SK-N-SH (cell line): Measurements from ENCODE around the gene DHX9. TPM values are rescaled to one million over a fixed set of nuclear protein-coding genes. Genes with fewer than 3 reads are reported as not detected.

Experiments used
- CTCF ChIA-PET: fragments of 300-600, 350-600 bp; formaldehyde crosslinking; extraction: SDS; loops from one replicate; lab custom pipeline; 2021; lab: Yijun Ruan, JAX
- POLR2A ChIA-PET: fragments of 350-600 bp; sonication (Branson Sonifier 250); formaldehyde crosslinking; extraction: SDS; loops from one replicate; lab custom pipeline; 2020; ENCODE audit warnings: antibody characterized with exemption, inconsistent platforms; lab: Yijun Ruan, JAX
- DNase-seq: peaks from one replicate; pipeline ENCODE4 v3.0.0; 2012
- H2AFZ ChIP-seq: fragments of 200-600 bp; sonication (generic); 2 replicates; pipeline ENCODE4 v1.8.1; 2016; ENCODE audit warnings: antibody characterized with exemption, mild to moderate bottlenecking, low read depth
- H3F3A ChIP-seq: fragments of 200-600 bp; sonication (generic); replicated peaks from 2 replicates; pipeline ENCODE3; 2016; ENCODE audit warnings: antibody characterized with exemption, mild to moderate bottlenecking; ENCODE audit not compliant: insufficient read depth
- H3K27ac ChIP-seq, 2 experiments: fragments of 200-500 bp in 1 of 2; fragments of 200-600 bp in 1 of 2; sonication (Bioruptor generic) in 1 of 2; sonication (generic), shearing (Covaris generic) in 1 of 2; 2 replicates each; pipeline versions ENCODE4 v1.5.1 to v1.6.1; 2014 to 2016; ENCODE audit warnings: low read depth in 2 of 2, inconsistent platforms in 1 of 2, low read length in 1 of 2, mild to moderate bottlenecking in 1 of 2, mixed read lengths in 1 of 2
- H3K27me3 ChIP-seq: fragments of 200-600 bp; sonication (generic), shearing (Covaris generic); 2 replicates; pipeline ENCODE4 v1.6.1; 2016; ENCODE audit warnings: mixed run types; ENCODE audit not compliant: insufficient read depth
- H3K36me3 ChIP-seq, 2 experiments: fragments of 200-500 bp in 1 of 2; fragments of 200-600 bp in 1 of 2; sonication (Bioruptor generic) in 1 of 2; sonication (generic) in 1 of 2; replicated peaks in 1 of 2; 2 replicates each; pipeline versions ENCODE3 to v1.5.1; 2014 to 2016; ENCODE audit warnings: low read length in 1 of 2, mild to moderate bottlenecking in 1 of 2; ENCODE audit not compliant: insufficient read depth in 2 of 2, control insufficient read depth in 1 of 2
- H3K4me1 ChIP-seq, 2 experiments: fragments of 200-500 bp in 1 of 2; fragments of 200-600 bp in 1 of 2; sonication (Bioruptor generic) in 1 of 2; sonication (generic), shearing (Covaris generic) in 1 of 2; 2 replicates each; pipeline versions ENCODE4 v1.5.1 to v1.6.1; 2014 to 2016; ENCODE audit warnings: low read depth in 1 of 2, low read length in 1 of 2, mixed run types in 1 of 2; ENCODE audit not compliant: insufficient read depth in 2 of 2, control insufficient read depth in 1 of 2
- H3K4me2 ChIP-seq: fragments of 200-600 bp; sonication (generic), shearing (Covaris generic); 2 replicates; pipeline ENCODE4 v1.6.1; 2017; ENCODE audit warnings: mixed run types
- H3K4me3 ChIP-seq, 2 experiments: fragments of 200-500 bp in 1 of 2; fragments of 200-600 bp in 1 of 2; sonication (Bioruptor generic) in 1 of 2; sonication (generic), shearing (Covaris generic) in 1 of 2; 2 replicates each; pipeline versions ENCODE4 v1.5.1 to v1.8.1; 2014 to 2016; ENCODE audit warnings: low read depth in 2 of 2, inconsistent platforms in 1 of 2, low read length in 1 of 2, mild to moderate bottlenecking in 1 of 2, mixed read lengths in 1 of 2, moderate library complexity in 1 of 2
- H3K79me2 ChIP-seq: fragments of 200-600 bp; sonication (generic); 2 replicates; pipeline ENCODE4 v1.8.1; 2017; ENCODE audit warnings: mild to moderate bottlenecking; ENCODE audit not compliant: insufficient read depth
- H3K9ac ChIP-seq: fragments of 200-600 bp; sonication (generic); 2 replicates; pipeline ENCODE4 v1.6.1; 2017; ENCODE audit warnings: mixed run types
- H3K9me2 ChIP-seq: fragments of 200-600 bp; sonication (generic); 2 replicates; pipeline ENCODE4 v1.6.1; 2017; ENCODE audit warnings: mixed run types
- H3K9me3 ChIP-seq: fragments of 200-600 bp; sonication (generic); 2 replicates; pipeline ENCODE4 v1.6.1; 2017; ENCODE audit warnings: mixed run types, mild to moderate bottlenecking, moderate library complexity
- H4K20me1 ChIP-seq: fragments of 200-600 bp; sonication (generic); 2 replicates; pipeline ENCODE4 v1.6.1; 2017; ENCODE audit warnings: mild to moderate bottlenecking, mixed run types; ENCODE audit not compliant: insufficient read depth
- CHD2 ChIP-seq: fragments of 150-350 bp; IDR thresholded peaks from 2 replicates; pipeline ENCODE4 v1.6.1; 2018; ENCODE audit warnings: low read length; ENCODE audit not compliant: partially characterized antibody
- CTCF ChIP-seq: fragments of 200-600 bp; sonication (generic); IDR thresholded peaks from 2 replicates; pipeline ENCODE4 v1.6.1; 2017; ENCODE audit warnings: antibody characterized with exemption, mild to moderate bottlenecking, moderate library complexity
- EZH2phosphoT487 ChIP-seq: fragments of 200-600 bp; sonication (generic); IDR thresholded peaks from 2 replicates; pipeline ENCODE4 v1.6.1; 2017; ENCODE audit warnings: low read depth, mixed run types, mild to moderate bottlenecking, antibody characterized with exemption, moderate library complexity, borderline replicate concordance
- FOSL2 ChIP-seq: IDR thresholded peaks from 2 replicates; pipeline ENCODE4 v1.4.0; 2012; ENCODE audit warnings: low read depth, mild to moderate bottlenecking, moderate library complexity, borderline replicate concordance
- GABPA ChIP-seq: IDR thresholded peaks from 2 replicates; pipeline ENCODE4 v1.4.0; 2012; ENCODE audit warnings: low read depth, mild to moderate bottlenecking
- IRF3 ChIP-seq: fragments of 150-350 bp; IDR thresholded peaks from 2 replicates; pipeline ENCODE4 v1.6.1; 2016; ENCODE audit warnings: mild to moderate bottlenecking, low read depth, low read length
- MAX ChIP-seq: IDR thresholded peaks from 2 replicates; pipeline ENCODE4 v1.4.0; 2012; ENCODE audit warnings: low read depth
- MXI1 ChIP-seq: IDR thresholded peaks from 2 replicates; pipeline ENCODE4 v1.6.1; 2012; ENCODE audit warnings: mild to moderate bottlenecking, low read depth, low read length, improper control_type of control experiment
- PBX3 ChIP-seq: IDR thresholded peaks from 2 replicates; pipeline ENCODE4; 2012
- RFX5 ChIP-seq: IDR thresholded peaks from 2 replicates; pipeline ENCODE4 v1.6.1; 2012; ENCODE audit warnings: mild to moderate bottlenecking, improper control_type of control experiment, low read length
- TAF1 ChIP-seq: IDR thresholded peaks from 2 replicates; pipeline ENCODE4 v1.6.1; 2012; ENCODE audit warnings: low read depth, mild to moderate bottlenecking, low read length, moderate library complexity, borderline replicate concordance
- TEAD4 ChIP-seq: IDR thresholded peaks from 2 replicates; pipeline ENCODE4 v1.4.0; 2012; ENCODE audit warnings: mild to moderate bottlenecking, borderline replicate concordance; ENCODE audit not compliant: insufficient read depth
- WGBS: methylation state at CpG from one replicate; pipeline ENCODE4 v1.1.6; 2017; ENCODE audit warnings: low lambda C conversion rate; 5-methylcytosine and 5-hydroxymethylcytosine counted together
- polyA plus RNA-seq, 3 experiments: library from polyadenylated mRNA; depleted of rRNA; stranded (reverse); fragments of >200 nt; gene quantifications; 2 replicates each; pipeline ENCODE4 v1.2.3, GENCODE V29; 2012
- TF ChIP-seq, protein P1 (sequence below): IDR thresholded peaks from 2 replicates; pipeline ENCODE4 v1.4.0; 2012; ENCODE audit warnings: low read depth, borderline replicate concordance

Gene DHX9
- polyA plus RNA-seq, 1 of the 3 experiments (the other 2 are of a cell fraction): 145 TPM

DNA sequence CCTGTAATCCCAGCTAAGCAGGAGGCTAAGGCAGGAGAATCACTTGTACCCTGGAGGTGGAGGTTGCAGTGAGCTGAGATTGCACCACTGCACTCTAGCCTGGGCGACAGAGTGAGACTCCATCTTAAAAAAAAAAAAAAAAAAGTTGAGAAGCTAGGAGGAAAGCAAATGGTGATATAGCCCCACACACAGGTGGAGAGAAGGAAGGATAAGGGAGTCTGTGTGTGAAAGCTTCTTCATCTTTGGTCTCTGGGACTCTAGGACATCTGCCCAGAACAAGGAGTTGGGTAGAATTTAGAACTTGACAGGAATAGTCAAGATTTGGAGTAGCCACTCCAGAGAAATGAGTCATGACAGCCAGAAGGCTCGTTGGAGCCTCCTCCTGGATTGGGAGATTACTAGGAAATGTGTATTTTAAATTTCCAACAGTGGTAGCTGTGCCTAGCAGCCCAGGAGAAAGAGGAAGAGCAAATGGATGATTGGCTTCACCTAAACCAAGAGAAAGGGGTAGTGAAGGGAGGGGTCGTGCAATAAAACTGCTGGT lies 29.7 kb upstream of the DHX9 start:
- no peaks in the 10 kb centered on the region for H3K27me3 ChIP-seq
- H3K79me2 ChIP-seq: no peaks in the 10 kb centered on the region
- ChIA-PET CTCF (interaction anchor here (1.5 kb wide), 1 partner anchor 25 kb away, joined by 5 read pairs; no protein-coding TSS in a partner anchor), POLR2A (interaction anchor here (0.7 kb wide), 1 partner anchor 1485 kb away, joined by 7 read pairs; no protein-coding TSS in a partner anchor)
- H3K27ac ChIP-seq: no peak overlapping the region
- H3K4me2 ChIP-seq: no peak overlapping the region
- no peaks in the 10 kb centered on the region for H3K9me3 ChIP-seq
- H4K20me1 ChIP-seq: no peaks in the 10 kb centered on the region
- H3F3A ChIP-seq: no peaks in the 10 kb centered on the region
- H3K9ac ChIP-seq: no peak overlapping the region
- no peaks in the 10 kb centered on the region for H3K9me2 ChIP-seq
- no peak overlapping the region for H3K4me3 ChIP-seq
- no peaks in the 10 kb centered on the region for H3K36me3 ChIP-seq
- TF ChIP-seq MAX: no peak
- TF ChIP-seq, protein P1, sequence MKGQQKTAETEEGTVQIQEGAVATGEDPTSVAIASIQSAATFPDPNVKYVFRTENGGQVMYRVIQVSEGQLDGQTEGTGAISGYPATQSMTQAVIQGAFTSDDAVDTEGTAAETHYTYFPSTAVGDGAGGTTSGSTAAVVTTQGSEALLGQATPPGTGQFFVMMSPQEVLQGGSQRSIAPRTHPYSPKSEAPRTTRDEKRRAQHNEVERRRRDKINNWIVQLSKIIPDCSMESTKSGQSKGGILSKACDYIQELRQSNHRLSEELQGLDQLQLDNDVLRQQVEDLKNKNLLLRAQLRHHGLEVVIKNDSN: no peak
- no peak for TF ChIP-seq CHD2
- TF ChIP-seq EZH2phosphoT487: no peak
- no peak for TF ChIP-seq FOSL2
- TF ChIP-seq RFX5: no peak
- TF ChIP-seq GABPA: no peak
- no peak for TF ChIP-seq IRF3
- no peak for TF ChIP-seq CTCF
- no peak for TF ChIP-seq MXI1
- no peak for TF ChIP-seq TEAD4
- TF ChIP-seq TAF1: no peak
- TF ChIP-seq PBX3: no peak
- WGBS: 63% methylated on average over 3 of the region's 3 CpGs
- DNase-seq: no peak
- H3K4me1 ChIP-seq: no peaks in the 10 kb centered on the region
- no peak overlapping the region for H2AFZ ChIP-seq
